CD4-positive, alpha-beta T cell treated with Interferon gamma for 1 hour (primary cell): Measurements from ENCODE around the gene EXT2.

ENCODE experiments used
- DNase-seq: peaks from one replicate; pipeline ENCODE4 v3.0.0-alpha.2; 2020

Gene EXT2

GRCh38 chr11:44172966-44173365 is 77.5 kb downstream of the EXT2 start:
- no peak for DNase-seq

GRCh38 chr11:44174842-44175241 is 79.4 kb downstream of the EXT2 start:
- DNase-seq, result no peak

- DNase-seq, result no peak
Observed at GRCh38 chr11:44176546-44177213, 81.2 kb downstream of the EXT2 start.

- DNase-seq, result no peak
Observed at GRCh38 chr11:44177905-44178304, 82.4 kb downstream of the EXT2 start.

- DNase-seq, result no peak
Observed at GRCh38 chr11:44178381-44178780, 82.9 kb downstream of the EXT2 start.

- no peak for DNase-seq
Observed at GRCh38 chr11:44179173-44179572, 83.7 kb downstream of the EXT2 start.

GRCh38 chr11:44180107-44180506 is 84.6 kb downstream of the EXT2 start:
- no peak for DNase-seq

- no peak for DNase-seq
Observed at GRCh38 chr11:44185522-44185921, 90.0 kb downstream of the EXT2 start.

- no peak for DNase-seq
Observed at GRCh38 chr11:44186321-44186930, 90.9 kb downstream of the EXT2 start.

- no peak for DNase-seq
Observed at GRCh38 chr11:44188643-44189042, 93.2 kb downstream of the EXT2 start.

- no peak for DNase-seq
Observed at GRCh38 chr11:44189986-44190882, 94.8 kb downstream of the EXT2 start.

- DNase-seq, result no peak
Observed at GRCh38 chr11:44190883-44191230, 95.4 kb downstream of the EXT2 start.

GRCh38 chr11:44191322-44192016 is 96.0 kb downstream of the EXT2 start:
- no peak for DNase-seq

- no peak for DNase-seq
Observed at GRCh38 chr11:44192017-44192385, 96.5 kb downstream of the EXT2 start.

- DNase-seq, result no peak
Observed at GRCh38 chr11:44192462-44193100, 97.1 kb downstream of the EXT2 start.

GRCh38 chr11:44193856-44194255 is 98.4 kb downstream of the EXT2 start:
- no peak for DNase-seq

- no peak for DNase-seq
Observed at GRCh38 chr11:44198146-44198724, 102.8 kb downstream of the EXT2 start.

- no peak for DNase-seq
Observed at GRCh38 chr11:44199298-44199697, 103.8 kb downstream of the EXT2 start.

- no peak for DNase-seq
Observed at GRCh38 chr11:44199816-44200215, 104.3 kb downstream of the EXT2 start.

GRCh38 chr11:44203270-44204043 is 108.0 kb downstream of the EXT2 start:
- DNase-seq, result no peak

- DNase-seq, result no peak
Observed at GRCh38 chr11:44205352-44205751, 109.9 kb downstream of the EXT2 start.

GRCh38 chr11:44205836-44206235 is 110.4 kb downstream of the EXT2 start:
- no peak for DNase-seq
